PC-9 (cell line): Measurements from ENCODE around the gene ZNF831.

Experiments
- CTCF ChIP-seq: fragments of 200-600 bp; sonication (generic); conservative IDR thresholded peaks from 2 replicates; pipeline ENCODE4 v1.6.1; 2017; ENCODE audit warnings: mixed run types, antibody characterized with exemption, mild to moderate bottlenecking, moderate library complexity
- EZH2 ChIP-seq: fragments of 200-600 bp; sonication (generic); IDR thresholded peaks from 2 replicates; pipeline ENCODE4 v1.8.0; 2017; ENCODE audit warnings: antibody characterized with exemption, low read depth

- TF ChIP-seq CTCF (no peak), EZH2 (no peak)
These were observed 105.2 kb downstream of the ZNF831 start for GRCh38 chr20:59268870-59269269.
